Stimulated activated CD4-positive, alpha-beta T cell treated with anti-CD3 and anti-CD28 coated beads, Interleukin-12 subunit alpha, Interleukin-12 subunit beta, amount 100 ng/mL, for 24 hours (primary cell): Measurements from ENCODE around the gene USH1G.
"Not testable (repeated sequence)": the region's sequence is repeated elsewhere in the genome, so short reads cannot be mapped to it uniquely, and the experiment has no call there.

Experiments used
- DNase-seq, 2 experiments: peaks; one replicate each; pipeline ENCODE4 v3.0.0-alpha.2; 2020; ENCODE audit warnings: low read depth in 2 of 2

The USH1G gene

GRCh38 chr17:74930535-74931036 is 7.5 kb upstream of the USH1G start:
- DNase-seq, result no peak

- no peak for DNase-seq
Observed at GRCh38 chr17:74928786-74929185, 5.7 kb upstream of the USH1G start.

- no peak for DNase-seq
Observed at GRCh38 chr17:74925242-74925641, 2.2 kb upstream of the USH1G start.

- no peak for DNase-seq
Observed at GRCh38 chr17:74924250-74924948, 1.3 kb upstream of the USH1G start, which contains the start of gene OTOP2. Gene OTOP2 (plus strand): TSS chr17:74924273. CDS start chr17:74924633, 360 bp downstream.

- DNase-seq, result peak; percentile 36 to 64
Observed at GRCh38 chr17:74923538-74924249, 639 bp upstream of the USH1G start.

- DNase-seq, result no peak
Observed at GRCh38 chr17:74922172-74922571, 883 bp downstream of the USH1G start.

- no peak for DNase-seq
Observed at GRCh38 chr17:74921769-74922168, 1.3 kb downstream of the USH1G start.

GRCh38 chr17:74921026-74921681 is 1.9 kb downstream of the USH1G start:
- no peak for DNase-seq

GRCh38 chr17:74920642-74921025 is 2.4 kb downstream of the USH1G start:
- no peak for DNase-seq

GRCh38 chr17:74920306-74920620 is 2.8 kb downstream of the USH1G start:
- DNase-seq, result no peak

GRCh38 chr17:74919440-74920305 is 3.4 kb downstream of the USH1G start:
- DNase-seq, result no peak

- no peak for DNase-seq
Observed at GRCh38 chr17:74918906-74919305, 4.1 kb downstream of the USH1G start.

- DNase-seq, result no peak
Observed at GRCh38 chr17:74917430-74917829, 5.6 kb downstream of the USH1G start.

- DNase-seq, result no peak
Observed at GRCh38 chr17:74916851-74917199, 6.2 kb downstream of the USH1G start.

GRCh38 chr17:74916136-74916850 is 6.8 kb downstream of the USH1G start:
- DNase-seq, result no peak

- not testable (repeated sequence) for DNase-seq
Observed at GRCh38 chr17:74911423-74911822, 11.6 kb downstream of the USH1G start.

GRCh38 chr17:74909097-74909496 is 14.0 kb downstream of the USH1G start:
- DNase-seq, result not testable (repeated sequence)

- DNase-seq, result no peak
Observed at GRCh38 chr17:74907012-74907411, 16.0 kb downstream of the USH1G start.

GRCh38 chr17:74906214-74906793 is 16.8 kb downstream of the USH1G start:
- DNase-seq, result not testable (repeated sequence)

GRCh38 chr17:74904687-74905409 is 18.2 kb downstream of the USH1G start:
- DNase-seq, result no peak
